K562 (cell line): Measurements from ENCODE around the gene KRT16. TPM values are rescaled to one million over a fixed set of nuclear protein-coding genes. Genes with fewer than 3 reads are reported as not detected.

Source experiments
- CHAMP1 ChIP-seq: fragments of 450-650 bp; IDR thresholded peaks from 2 replicates; pipeline ENCODE4 v1.6.1; 2016; ENCODE audit warnings: mild to moderate bottlenecking
- CLOCK ChIP-seq: fragments of 250-450 bp; sonication (Bioruptor Pico); IDR thresholded peaks from 2 replicates; pipeline ENCODE4 v1.4.0; 2020; ENCODE audit warnings: mild to moderate bottlenecking, moderate library complexity, borderline replicate concordance
- EGR1 ChIP-seq: fragments of 450-650 bp; conservative IDR thresholded peaks from 2 replicates; pipeline ENCODE4 v1.6.1; 2017; ENCODE audit warnings: mild to moderate bottlenecking
- ETS2 ChIP-seq: IDR thresholded peaks from 2 replicates; pipeline ENCODE4 v1.6.1; 2016; ENCODE audit warnings: borderline replicate concordance, missing genetic modification characterization, mild to moderate bottlenecking, moderate library complexity, missing compliant biosample characterization; ENCODE audit not compliant: poor library complexity, severe bottlenecking
- ETV1 ChIP-seq: fragments of 450-650 bp; conservative IDR thresholded peaks from 2 replicates; pipeline ENCODE4 v1.6.1; 2016; ENCODE audit warnings: missing genetic modification characterization, control low read depth, low read depth, missing compliant biosample characterization
- EWSR1 ChIP-seq: fragments of 450-650 bp; IDR thresholded peaks from 2 replicates; pipeline ENCODE4 v1.6.1; 2018; ENCODE audit warnings: borderline replicate concordance, mild to moderate bottlenecking, low read depth, moderate library complexity; ENCODE audit not compliant: partially characterized antibody
- ILF3 ChIP-seq: fragments of 450-650 bp; IDR thresholded peaks from 2 replicates; pipeline ENCODE4 v1.6.1; 2018; ENCODE audit warnings: antibody characterized with exemption, mild to moderate bottlenecking, moderate library complexity, borderline replicate concordance
- NFXL1 ChIP-seq: fragments of 450-650 bp; formaldehyde crosslinking; IDR thresholded peaks from 2 replicates; pipeline ENCODE4 v1.4.0; 2021; ENCODE audit warnings: mild to moderate bottlenecking
- SREBF2 ChIP-seq: sonication (generic); formaldehyde crosslinking; IDR thresholded peaks from 2 replicates; pipeline ENCODE4 v1.4.0; 2020; ENCODE audit warnings: mild to moderate bottlenecking, missing genetic modification reagents
- SUPT5H ChIP-seq: fragments of 450-650 bp; IDR thresholded peaks from 2 replicates; pipeline ENCODE4 v1.6.1; 2016
- ZNF140 ChIP-seq: fragments of 250-450 bp; sonication (Bioruptor Pico); IDR thresholded peaks from 2 replicates; pipeline ENCODE4 v1.8.0; 2021; ENCODE audit warnings: moderate library complexity, mild to moderate bottlenecking, inconsistent platforms
- ZNF76 ChIP-seq: fragments of 250-450 bp; sonication (Bioruptor Pico); IDR thresholded peaks from 2 replicates; pipeline ENCODE4 v1.4.0; 2020; ENCODE audit warnings: mild to moderate bottlenecking, moderate library complexity, borderline replicate concordance
- polyA plus RNA-seq, 8 experiments: library from polyadenylated mRNA; depleted of rRNA in 4 of 8; stranded (reverse) in 5 of 8; unstranded in 3 of 8; fragments of >200 nt; fragmentation: Nextera tagmentation in 2 of 8; fragmentation: Illumina TruSeq in 1 of 8; extraction: Ambion mirVana in 2 of 8; extraction: Trizol in 1 of 8; gene quantifications; 2 replicates each; pipeline versions ENCODE4 v1.2.1 to v1.2.3, GENCODE V29; 2011 to 2014; ENCODE audit warnings: inconsistent platforms in 1 of 8, missing spikeins in 1 of 8
- total RNA-seq, 7 experiments: library from RNA; depleted of rRNA in 6 of 7; stranded (reverse); fragments of >200 nt in 6 of 7; fragmentation: Illumina TruSeq in 2 of 7; extraction: Trizol in 2 of 7; gene quantifications; 2 replicates each; pipeline versions ENCODE4 v1.2.1 to v1.2.3, GENCODE V29; 2011 to 2021; ENCODE audit warnings: low replicate concordance in 1 of 7
- TF ChIP-seq, protein P1 (sequence below): sonication (generic); formaldehyde crosslinking; IDR thresholded peaks from 2 replicates; pipeline ENCODE4 v1.8.0; 2022; ENCODE audit warnings: missing genetic modification reagents, mild to moderate bottlenecking, moderate library complexity, borderline replicate concordance

Gene KRT16
- total and polyA plus RNA-seq, 9 of the 15 experiments (the other 6 are each of a cell fraction or from before 2014, with no cell fraction given): 0.04 TPM; not detected in 8

GRCh38 chr17:41619036-41619926 is 6.7 kb upstream of the KRT16 start (continued):
- no peak for TF ChIP-seq ZNF140 (CRISPR knock-in tag)
- TF ChIP-seq ILF3: no peak
- no peak for TF ChIP-seq CLOCK (CRISPR knock-in tag)
- no peak for TF ChIP-seq CHAMP1
- TF ChIP-seq NFXL1: no peak
- TF ChIP-seq SREBF2: no peak
- no peak for TF ChIP-seq EWSR1
- TF ChIP-seq, protein P1, sequence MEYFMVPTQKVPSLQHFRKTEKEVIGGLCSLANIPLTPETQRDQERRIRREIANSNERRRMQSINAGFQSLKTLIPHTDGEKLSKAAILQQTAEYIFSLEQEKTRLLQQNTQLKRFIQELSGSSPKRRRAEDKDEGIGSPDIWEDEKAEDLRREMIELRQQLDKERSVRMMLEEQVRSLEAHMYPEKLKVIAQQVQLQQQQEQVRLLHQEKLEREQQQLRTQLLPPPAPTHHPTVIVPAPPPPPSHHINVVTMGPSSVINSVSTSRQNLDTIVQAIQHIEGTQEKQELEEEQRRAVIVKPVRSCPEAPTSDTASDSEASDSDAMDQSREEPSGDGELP (CRISPR knock-in tag): no peak
- TF ChIP-seq ETS2 (tag): no peak
- TF ChIP-seq SUPT5H: no peak
- no peak for TF ChIP-seq ETV1 (tag)
- no peak for TF ChIP-seq ZNF76 (CRISPR knock-in tag)
- TF ChIP-seq EGR1: no peak
